Measurements from ENCODE around the gene OR1D5. TPM values are rescaled to one million over a fixed set of nuclear protein-coding genes. Genes with fewer than 3 reads are reported as not detected.

The OR1D5 gene
- total and polyA plus RNA-seq, 2 of the 8 experiments (the other 6 are each of a cell fraction or from before 2014, with no cell fraction given) = not detected

DNA sequence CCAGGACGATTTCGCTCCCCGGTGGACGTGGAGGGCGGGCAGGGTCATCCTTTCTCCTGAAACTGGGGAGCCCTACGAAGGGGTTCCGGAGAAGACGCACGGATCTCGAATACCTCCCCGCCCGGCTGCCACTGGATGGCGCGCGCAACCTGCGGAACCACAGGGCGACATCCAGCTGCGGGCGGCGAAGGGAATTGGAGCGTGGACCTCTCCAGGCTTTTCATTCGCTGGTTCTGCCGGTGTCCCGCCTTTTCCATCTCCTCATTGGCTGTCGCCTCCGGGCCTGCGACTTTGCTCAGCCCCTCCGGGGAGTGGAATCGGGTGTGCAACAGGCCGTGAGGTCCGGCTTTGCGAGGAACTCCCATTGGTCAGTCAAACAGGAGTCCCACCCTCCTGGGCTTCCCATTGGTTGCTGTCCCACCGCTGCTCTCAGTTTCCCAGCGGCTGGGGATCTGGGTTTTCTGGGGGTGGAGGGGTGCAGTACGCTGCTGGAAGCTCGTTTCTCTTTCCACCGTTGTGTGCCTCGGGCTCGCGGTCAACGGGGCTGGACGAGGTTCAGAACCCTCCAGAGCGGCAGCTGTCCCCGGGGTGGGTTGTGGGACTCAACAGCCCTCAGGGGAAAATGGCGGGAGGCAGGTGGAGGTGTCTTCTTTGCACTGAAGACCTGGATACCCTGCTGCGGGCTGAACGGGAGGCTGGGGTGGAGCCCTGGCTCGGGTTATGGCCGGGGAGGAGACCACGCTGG lies 14.5 kb downstream of the OR1D5 start:
- peak; percentile 57 for FAIRE-seq
- Histone ChIP-seq H3K4me1 (replicated peaks in 1 of 4; ENCODE audit: control insufficient read depth in 3 of 4, insufficient read depth in 4 of 4, low read length in 3 of 4) (no peaks in the 10 kb centered on the region; a peak in 1 of 7 replicates), H3K4ac (replicated peaks; ENCODE audit: insufficient read length, low read depth, low read length) (no peak overlapping the region), H3K23ac (ENCODE audit: insufficient read length) (no peak overlapping the region), H3K79me2 (ENCODE audit: control insufficient read depth in 1 of 2, insufficient read depth in 2 of 2, low read length in 2 of 2) (no peaks in the 10 kb centered on the region), H3K27me3 (replicated peaks in 1 of 4; ENCODE audit: control insufficient read depth in 3 of 4, extremely low read depth in 1 of 4, insufficient read depth in 3 of 4, low read length in 3 of 4) (no peaks in the 10 kb centered on the region), H4K20me1 (replicated peaks in 1 of 2; ENCODE audit: control insufficient read depth in 1 of 2, insufficient read depth in 2 of 2, low read length in 2 of 2) (no peaks in the 10 kb centered on the region), H3K18ac (ENCODE audit: extremely low read depth, low read length) (peak overlapping the region; percentile 27; the same call in 1 of the 2 replicates), H3K56ac (replicated peaks; ENCODE audit: insufficient read length, low read depth, low read length) (peak overlapping the region; percentile 80), H3K27ac (ENCODE audit: low read depth, low read length) (peak overlapping the region; percentile 78), H2AFZ (ENCODE audit: low read length) (peak overlapping the region; percentile 90), H3K23me2 (ENCODE audit: low read depth, low read length) (no peaks in the 10 kb centered on the region), H2BK12ac (ENCODE audit: low read depth, low read length) (no peak overlapping the region), H3K4me2 (ENCODE audit: insufficient read depth in 1 of 2, low read depth in 2 of 2, low read length in 2 of 2) (peak overlapping the region; percentile 29 to 83), H3K9ac (replicated peaks in 1 of 4; ENCODE audit: extremely low read depth in 1 of 4, low read depth in 3 of 4, low read length in 3 of 4) (peak overlapping the region in 3 of 4 experiments; percentile 50 to 75 (median 72); a peak in 6 of 7 replicates), H3K36me3 (ENCODE audit: control insufficient read depth in 2 of 4, insufficient read depth in 4 of 4, low read length in 3 of 4) (no peaks in the 10 kb centered on the region), H3K79me1 (ENCODE audit: low read depth, low read length) (no peaks in the 10 kb centered on the region), H4K8ac (ENCODE audit: extremely low read depth, insufficient read depth, low read length) (peak overlapping the region; percentile 97), H3K14ac (ENCODE audit: insufficient read length) (no peak overlapping the region), H4K5ac (ENCODE audit: insufficient read length, low read depth, low read length) (peak overlapping the region; percentile 84), H3K4me3 (ENCODE audit: extremely low read depth in 1 of 4, insufficient read depth in 2 of 4, low read depth in 3 of 4, low read length in 4 of 4) (peak overlapping the region; percentile 50 to 77 (median 69)), H2BK120ac (replicated peaks; ENCODE audit: low read depth, low read length) (no peak overlapping the region), H4K91ac (replicated peaks; ENCODE audit: insufficient read length, low read length) (no peak overlapping the region), H2BK20ac (ENCODE audit: low read length) (no peak overlapping the region), H2BK5ac (ENCODE audit: low read depth, low read length) (peak overlapping the region; percentile 84), H2BK15ac (ENCODE audit: low read length) (0 out of 2 replicates have a peak overlapping the region, but pooled peaks have one; percentile 81), H3K9me3 (ENCODE audit: insufficient read depth in 2 of 2, low read depth in 1 of 2, low read length in 1 of 2) (peaks cover 5 to 6% of the 10 kb centered on the region in 2 experiments), H2AK5ac (ENCODE audit: low read depth, low read length) (no peak overlapping the region)
- DNase-seq (ENCODE audit: low read depth in 1 of 2, low spot score in 2 of 2) = peak; percentile 96 to 97
- ChIA-PET POLR2A (ENCODE audit: partially characterized antibody) (interaction anchor here (0.9 to 1.3 kb wide), 2 partner anchors 17 to 323 kb away, joined by 3 read pairs; no protein-coding TSS in a partner anchor), CTCF (ENCODE audit: partially characterized antibody) (interaction anchor here (0.7 to 1.6 kb wide), 11 partner anchors 8 to 629 kb away, joined by 3 to 6 read pairs (median 3); no protein-coding TSS in a partner anchor)
- 5% methylated on average over 32 of the region's 50 CpGs; no CpG with 5 or more reads in 1 of the 2 experiments for WGBS, 2 experiments (ENCODE audit: extremely low coverage in 1 of 2, insufficient coverage in 1 of 2, insufficient read length in 1 of 2, insufficient replicate concordance in 2 of 2, low coverage in 1 of 2, low lambda C conversion rate in 2 of 2, missing lambda C conversion rate in 1 of 2)
- no peak for TF ChIP-seq FOSL1 (IDR thresholded peaks at IDR 0.05; ENCODE audit: insufficient read depth, low read depth, low read length)
- no peak for TF ChIP-seq SUZ12 (IDR thresholded peaks at IDR 0.05; ENCODE audit: low read length)
- TF ChIP-seq, protein P1, sequence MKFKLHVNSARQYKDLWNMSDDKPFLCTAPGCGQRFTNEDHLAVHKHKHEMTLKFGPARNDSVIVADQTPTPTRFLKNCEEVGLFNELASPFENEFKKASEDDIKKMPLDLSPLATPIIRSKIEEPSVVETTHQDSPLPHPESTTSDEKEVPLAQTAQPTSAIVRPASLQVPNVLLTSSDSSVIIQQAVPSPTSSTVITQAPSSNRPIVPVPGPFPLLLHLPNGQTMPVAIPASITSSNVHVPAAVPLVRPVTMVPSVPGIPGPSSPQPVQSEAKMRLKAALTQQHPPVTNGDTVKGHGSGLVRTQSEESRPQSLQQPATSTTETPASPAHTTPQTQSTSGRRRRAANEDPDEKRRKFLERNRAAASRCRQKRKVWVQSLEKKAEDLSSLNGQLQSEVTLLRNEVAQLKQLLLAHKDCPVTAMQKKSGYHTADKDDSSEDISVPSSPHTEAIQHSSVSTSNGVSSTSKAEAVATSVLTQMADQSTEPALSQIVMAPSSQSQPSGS (IDR thresholded peaks at IDR 0.05; ENCODE audit: low read length) = no peak
- no peak for TF ChIP-seq CBX8 (IDR thresholded peaks at IDR 0.05; ENCODE audit: borderline replicate concordance, low read depth, low read length)
- no peak; the same call in 1 of the 2 replicates for TF ChIP-seq GABPA (IDR thresholded peaks at IDR 0.05; ENCODE audit: borderline replicate concordance, insufficient read depth, low read length)
- no peak for TF ChIP-seq RNF2 (IDR thresholded peaks at IDR 0.05; ENCODE audit: borderline replicate concordance, low read depth, low read length, missing control alignments, poor library complexity, severe bottlenecking)
- TF ChIP-seq SP4 (IDR thresholded peaks at IDR 0.05; ENCODE audit: low read length) = peak; percentile 71; the same call in 1 of the 2 replicates
- TF ChIP-seq, protein P2, sequence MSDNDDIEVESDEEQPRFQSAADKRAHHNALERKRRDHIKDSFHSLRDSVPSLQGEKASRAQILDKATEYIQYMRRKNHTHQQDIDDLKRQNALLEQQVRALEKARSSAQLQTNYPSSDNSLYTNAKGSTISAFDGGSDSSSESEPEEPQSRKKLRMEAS (IDR thresholded peaks at IDR 0.05) = peak; percentile 85; the same call in 1 of the 2 replicates
